Liver (tissue), 9 donors: ENCODE measurements around the gene SLC16A6. TPM values are rescaled to one million over a fixed set of nuclear protein-coding genes. Genes with fewer than 3 reads are reported as not detected.
"Not testable (repeated sequence)": the region's sequence is repeated elsewhere in the genome, so short reads cannot be mapped to it uniquely, and the experiment has no call there.

ENCODE experiments used
- DNase-seq: peaks from one replicate; pipeline ENCODE4 v3.0.0-alpha.2; 2017; ENCODE audit warnings: low spot score
- H3K27ac ChIP-seq, 2 donors: one replicate each; pipeline ENCODE4 v1.7.0; 2013; ENCODE audit warnings: inconsistent platforms in 2 of 2, low read length in 2 of 2, control low read depth in 1 of 2, low read depth in 1 of 2, mild to moderate bottlenecking in 1 of 2
- H3K27me3 ChIP-seq, 4 donors: one replicate each; pipeline versions ENCODE4 v1.6.1 to v1.7.0; 2013; ENCODE audit warnings: low read length in 3 of 4, inconsistent platforms in 1 of 4, mild to moderate bottlenecking in 1 of 4, moderate library complexity in 1 of 4; ENCODE audit not compliant: control insufficient read depth in 4 of 4, insufficient read depth in 4 of 4
- H3K36me3 ChIP-seq, 4 donors: one replicate each; pipeline versions ENCODE4 v1.6.1 to v1.7.0; 2013; ENCODE audit warnings: low read length in 3 of 4, mild to moderate bottlenecking in 3 of 4, low read depth in 1 of 4, moderate library complexity in 1 of 4; ENCODE audit not compliant: control insufficient read depth in 4 of 4, insufficient read depth in 3 of 4
- H3K4me1 ChIP-seq, 4 donors: one replicate each; pipeline versions ENCODE4 v1.6.1 to v1.7.0; 2013; ENCODE audit warnings: low read length in 3 of 4, mild to moderate bottlenecking in 3 of 4, moderate library complexity in 1 of 4; ENCODE audit not compliant: control insufficient read depth in 4 of 4, insufficient read depth in 4 of 4
- H3K4me3 ChIP-seq, 3 donors: one replicate each; pipeline versions ENCODE4 v1.6.1 to v1.7.0; 2013; ENCODE audit warnings: low read length in 3 of 3, control low read depth in 1 of 3, low read depth in 1 of 3, mild to moderate bottlenecking in 1 of 3
- H3K9ac ChIP-seq, 2 donors: one replicate each; pipeline ENCODE4 v1.7.0; 2013; ENCODE audit warnings: low read length in 2 of 2, mild to moderate bottlenecking in 2 of 2, moderate library complexity in 2 of 2, control low read depth in 1 of 2, low read depth in 1 of 2
- H3K9me3 ChIP-seq, 4 donors: one replicate each; pipeline versions ENCODE4 v1.6.1 to v1.7.0; 2013; ENCODE audit warnings: low read length in 3 of 4; ENCODE audit not compliant: control insufficient read depth in 4 of 4
- ATF3 ChIP-seq: IDR thresholded peaks from 2 replicates; pipeline ENCODE4 v1.6.1; 2016; ENCODE audit warnings: antibody characterized with exemption
- EGR1 ChIP-seq, 2 donors: IDR thresholded peaks; 2 replicates each; pipeline ENCODE4 v1.6.1; 2016 to 2018; ENCODE audit warnings: antibody characterized with exemption in 2 of 2, low read depth in 2 of 2
- FOXA2 ChIP-seq: IDR thresholded peaks from 2 replicates; pipeline ENCODE4 v1.6.1; 2016; ENCODE audit warnings: antibody characterized with exemption
- GABPA ChIP-seq, 2 donors: IDR thresholded peaks in 1 of 2; conservative IDR thresholded peaks in 1 of 2; 2 replicates each; pipeline ENCODE4 v1.6.1; 2016; ENCODE audit warnings: antibody characterized with exemption in 2 of 2, mild to moderate bottlenecking in 1 of 2, moderate library complexity in 1 of 2
- JUND ChIP-seq, 2 donors: IDR thresholded peaks; 2 replicates each; pipeline ENCODE4 v1.6.1; 2016; ENCODE audit warnings: antibody characterized with exemption in 2 of 2
- MAX ChIP-seq: IDR thresholded peaks from 2 replicates; pipeline ENCODE4 v1.6.1; 2016; ENCODE audit warnings: antibody characterized with exemption
- TAF1 ChIP-seq: conservative IDR thresholded peaks from 2 replicates; pipeline ENCODE4 v1.6.1; 2016; ENCODE audit warnings: antibody characterized with exemption, mild to moderate bottlenecking
- WGBS: extraction: QIAGEN DNeasy Blood & Tissue Kit; methylation state at CpG from one replicate; pipeline ENCODE4 v1.1.7; 2013; 5-methylcytosine and 5-hydroxymethylcytosine counted together
- polyA plus RNA-seq, 2 donors: library from polyadenylated mRNA; stranded (reverse) in 1 of 2; unstranded in 1 of 2; fragments of 200-250 nt in 1 of 2; fragments of >200 nt in 1 of 2; fragmentation: Nextera tagmentation in 1 of 2; extraction: Ambion mirVana in 1 of 2; gene quantifications; one replicate each; pipeline versions ENCODE4 v1.2.1 to v1.2.3, GENCODE V29; 2013 to 2015
- total RNA-seq, 2 donors: library from RNA; depleted of rRNA; stranded (reverse); fragments of >200 nt; gene quantifications; one replicate each; pipeline ENCODE4 v1.2.3, GENCODE V29; 2014
- donor health status: healthy.
- donor health status: healthy.
- donor health status: healthy.
- donor health status: healthy.
- donor health status: healthy.

SLC16A6 gene
- total and polyA plus RNA-seq, 4 donors: 0.11 to 0.92 (median 0.59) TPM

DNA sequence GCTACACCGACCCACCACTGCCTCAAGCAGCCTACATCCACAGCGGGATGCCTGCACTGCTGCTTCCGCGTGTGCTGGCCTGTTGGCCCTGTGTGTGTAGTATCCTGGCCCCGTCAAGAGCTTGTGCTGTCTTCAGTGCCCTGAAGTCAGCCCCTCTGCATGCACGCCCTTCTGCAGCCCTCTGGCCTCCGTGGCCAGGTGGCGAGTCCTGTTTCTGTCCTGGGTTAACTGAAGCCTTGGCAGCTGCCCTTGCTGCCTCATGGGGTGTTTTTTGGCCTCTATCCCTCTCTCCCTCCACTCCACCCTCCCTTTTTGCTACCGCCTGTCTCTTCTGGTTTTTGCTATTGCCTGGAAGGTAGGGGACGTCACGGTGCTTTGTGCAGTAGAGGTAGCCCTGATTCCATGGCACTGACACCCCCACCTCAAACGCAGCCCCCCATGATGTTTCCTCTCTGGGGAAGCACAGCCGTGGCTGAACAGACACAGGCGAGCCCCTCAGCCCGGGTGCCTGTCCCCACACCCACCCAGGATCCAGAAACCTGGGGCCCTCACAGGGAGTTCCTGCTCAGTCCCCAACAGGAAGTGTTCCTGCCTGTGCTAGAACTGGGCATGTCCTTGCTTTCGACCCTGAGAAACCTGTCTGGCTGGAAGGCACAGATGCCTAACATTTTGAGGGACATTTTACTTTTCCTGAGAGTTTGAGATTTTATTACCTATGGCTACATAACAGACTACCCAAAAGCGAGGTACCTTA lies 61.9 kb downstream of the SLC16A6 start:
- no peak overlapping the region for H3K4me3 ChIP-seq
- no peaks in the 10 kb centered on the region for H3K4me1 ChIP-seq
- TF ChIP-seq EGR1 (IDR thresholded peaks at IDR 0.05; ENCODE audit: low read depth in 2 of 2): no peak
- no peak for TF ChIP-seq JUND (IDR thresholded peaks at IDR 0.05)
- TF ChIP-seq TAF1: no peak
- TF ChIP-seq FOXA2: no peak
- TF ChIP-seq MAX: no peak
- no peaks in the 10 kb centered on the region for H3K36me3 ChIP-seq
- no peak overlapping the region for H3K27ac ChIP-seq
- 88% methylated on average over 17 of the region's 17 CpGs for WGBS
- no peaks in the 10 kb centered on the region for H3K27me3 ChIP-seq
- no peaks in the 10 kb centered on the region for H3K9me3 ChIP-seq
- no peak for DNase-seq
- no peak overlapping the region for H3K9ac ChIP-seq

DNA sequence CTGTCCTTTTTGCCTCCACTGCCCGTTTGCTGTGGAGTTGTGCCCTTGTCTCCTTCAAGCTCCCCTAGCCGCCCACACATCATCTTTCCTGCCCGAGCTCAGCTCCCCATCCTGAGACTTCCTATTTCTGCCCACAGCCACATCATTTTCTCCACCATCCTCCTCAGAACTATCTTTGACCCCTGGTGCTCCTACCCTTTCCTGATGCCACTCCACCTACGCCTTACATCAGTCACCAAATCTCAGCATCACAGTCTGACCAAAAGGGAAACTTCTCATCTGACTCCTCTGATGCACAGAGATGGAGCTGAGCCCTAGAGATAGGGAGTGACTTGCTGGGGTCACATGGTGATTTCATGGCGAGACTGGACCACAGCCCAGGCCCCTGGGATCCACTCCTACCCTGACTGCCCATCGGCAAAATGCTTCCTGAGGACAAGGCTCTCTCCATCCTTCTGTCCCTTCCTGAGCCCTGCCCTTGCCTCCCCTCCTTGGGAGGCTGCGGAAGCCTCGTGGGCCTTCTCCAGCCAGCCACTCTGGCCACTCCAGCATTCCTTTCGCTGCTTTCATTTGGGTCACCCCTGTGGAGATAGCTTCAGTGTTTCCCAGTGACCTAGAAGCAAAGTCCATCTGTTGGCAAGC lies 62.8 kb downstream of the SLC16A6 start:
- H3K4me1 ChIP-seq, H3K9me3 ChIP-seq, H3K9ac ChIP-seq, DNase-seq, H3K36me3 ChIP-seq, H3K27me3 ChIP-seq, H3K27ac ChIP-seq, H3K4me3 ChIP-seq: not testable (repeated sequence)
- WGBS: 92% methylated on average over 9 of the region's 9 CpGs

DNA sequence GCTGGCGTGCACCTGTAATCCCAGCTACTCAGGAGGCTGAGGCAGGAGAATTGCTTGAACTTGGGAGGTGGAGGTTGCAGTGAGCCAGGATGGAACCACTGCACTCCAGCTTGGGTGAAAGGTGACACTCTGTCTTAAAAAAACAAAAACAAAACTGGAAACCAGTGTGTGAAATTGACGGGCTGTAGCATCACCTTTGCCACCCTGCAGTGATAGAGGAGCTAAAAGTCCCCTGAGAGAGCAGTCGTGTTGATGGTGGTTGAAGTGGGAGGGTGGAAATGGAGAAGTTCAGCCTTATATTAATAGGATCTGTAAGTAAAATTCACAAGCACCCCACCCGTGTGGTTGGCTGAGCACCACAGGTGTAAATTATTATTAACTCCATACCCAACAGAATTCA lies 65.9 kb downstream of the SLC16A6 start:
- H3K9me3 ChIP-seq, H3K9ac ChIP-seq, H3K27me3 ChIP-seq, DNase-seq, H3K36me3 ChIP-seq, H3K4me1 ChIP-seq, H3K4me3 ChIP-seq, H3K27ac ChIP-seq: not testable (repeated sequence)
- WGBS: 77% methylated on average over 4 of the region's 4 CpGs

DNA sequence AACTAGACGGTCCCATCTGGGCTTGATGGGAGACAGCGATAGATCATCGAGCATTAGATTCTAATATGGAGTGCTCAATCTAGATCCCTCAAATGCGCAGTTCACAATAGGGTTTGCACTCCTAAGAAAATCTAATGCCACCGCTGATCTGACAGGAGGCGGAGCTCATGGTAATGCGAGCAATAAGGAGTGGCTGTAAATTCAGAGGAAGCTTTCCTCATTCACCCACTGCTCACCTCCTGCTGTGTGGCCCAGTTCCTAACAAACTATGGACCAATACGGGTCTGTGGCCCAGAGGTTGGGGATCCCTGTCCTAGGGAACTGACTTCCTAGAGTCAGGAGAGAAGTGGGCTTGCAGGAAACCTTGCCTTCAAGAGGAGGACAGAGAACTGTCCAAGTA lies 68.3 kb downstream of the SLC16A6 start:
- Histone ChIP-seq H3K36me3 (no peaks in the 10 kb centered on the region), H3K4me1 (no peaks in the 10 kb centered on the region), H3K27me3 (no peaks in the 10 kb centered on the region), H3K9ac (no peak overlapping the region), H3K9me3 (no peaks in the 10 kb centered on the region), H3K4me3 (no peak overlapping the region), H3K27ac (no peak overlapping the region)
- no peak for DNase-seq
- TF ChIP-seq GABPA (IDR thresholded peaks at IDR 0.05 in 1 of 2, conservative IDR thresholded peaks at IDR 0.05 in 1 of 2) (no peak), EGR1 (IDR thresholded peaks at IDR 0.05; ENCODE audit: low read depth in 2 of 2) (no peak)
- 95% methylated on average over 8 of the region's 8 CpGs for whole genome bisulfite sequencing

DNA sequence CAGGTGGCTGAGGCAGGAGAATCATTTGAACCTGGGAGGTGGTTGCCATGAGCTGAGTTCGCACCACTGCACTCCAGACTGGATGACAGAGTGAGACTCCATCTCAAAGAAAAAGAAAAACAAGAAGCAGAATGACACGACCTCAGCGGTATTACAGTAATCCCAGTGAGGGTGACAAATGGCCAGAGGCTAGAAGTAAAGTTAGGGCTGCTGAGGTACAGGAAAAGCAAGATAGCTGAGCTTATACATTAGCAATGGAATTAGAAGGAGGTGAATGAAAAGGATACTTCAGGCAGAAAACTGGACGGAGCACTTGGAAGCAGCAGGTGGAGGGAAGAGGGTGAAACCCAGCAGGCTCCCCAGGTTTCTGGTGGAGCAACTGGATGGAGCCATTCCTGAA lies 69.1 kb downstream of the SLC16A6 start:
- no peaks in the 10 kb centered on the region for H3K27me3 ChIP-seq
- DNase-seq: no peak
- WGBS: 95% methylated on average over 4 of the region's 4 CpGs
- H3K4me3 ChIP-seq: no peak overlapping the region
- no peak overlapping the region for H3K9ac ChIP-seq
- TF ChIP-seq GABPA (IDR thresholded peaks at IDR 0.05 in 1 of 2, conservative IDR thresholded peaks at IDR 0.05 in 1 of 2) (no peak), MAX (no peak), ATF3 (no peak), TAF1 (no peak)
- H3K27ac ChIP-seq: no peak overlapping the region
- no peaks in the 10 kb centered on the region for H3K36me3 ChIP-seq
- no peaks in the 10 kb centered on the region for H3K4me1 ChIP-seq
- H3K9me3 ChIP-seq: no peaks in the 10 kb centered on the region

DNA sequence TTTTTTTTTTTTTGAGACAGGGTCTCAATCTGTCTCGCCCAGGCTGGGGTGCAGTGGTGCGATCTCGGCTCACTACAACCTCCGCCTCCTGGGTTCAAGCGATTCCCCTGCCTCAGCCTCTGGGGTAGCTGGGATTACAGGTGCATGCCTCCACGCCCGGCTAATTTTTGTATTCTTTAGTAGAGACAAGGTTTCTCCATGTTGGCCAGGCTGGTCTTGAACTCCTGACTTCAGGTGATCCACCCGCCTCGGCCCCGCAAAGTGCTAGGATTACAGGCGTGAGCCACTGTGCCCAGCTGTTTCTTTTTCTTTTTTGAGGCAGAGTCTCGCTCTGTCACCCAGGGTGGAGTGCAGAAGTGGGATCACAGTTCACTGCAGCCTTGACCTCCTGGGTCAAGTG lies 70.1 kb downstream of the SLC16A6 start:
- not testable (repeated sequence) for H3K27me3 ChIP-seq, H3K36me3 ChIP-seq, H3K9me3 ChIP-seq, H3K4me3 ChIP-seq, H3K4me1 ChIP-seq, DNase-seq, H3K27ac ChIP-seq, H3K9ac ChIP-seq
- WGBS: 96% methylated on average over 12 of the region's 12 CpGs

- H3K4me3 ChIP-seq, H3K4me1 ChIP-seq, DNase-seq, H3K36me3 ChIP-seq, H3K27me3 ChIP-seq, H3K9ac ChIP-seq, H3K9me3 ChIP-seq, H3K27ac ChIP-seq: not testable (repeated sequence)
- 80% methylated on average over 2 of the region's 2 CpGs for WGBS
Observed at GRCh38 chr17:68220186-68220585, 70.7 kb downstream of the SLC16A6 start.
